22Rv1 (cell line): ENCODE results near the gene STYXL1.

Experiments
- CTCF ChIP-seq: fragments of 450-650 bp; IDR thresholded peaks from 2 replicates; pipeline ENCODE4 v1.5.1; 2017; ENCODE audit warnings: mild to moderate bottlenecking
- ZFX ChIP-seq: fragments of 450-650 bp; IDR thresholded peaks from 2 replicates; pipeline ENCODE4 v1.6.1; 2017; ENCODE audit warnings: antibody characterized with exemption, borderline replicate concordance

- TF ChIP-seq CTCF (no peak), ZFX (no peak)
These were observed 31.4 kb downstream of the STYXL1 start for GRCh38 chr7:76016191-76016947.
